ENCODE results near the gene VWF. TPM values are rescaled to one million over a fixed set of nuclear protein-coding genes. Genes with fewer than 3 reads are reported as not detected.

The VWF gene
- total and polyA plus RNA-seq, 2 of the 13 experiments (the other 11 are each of a cell fraction or from before 2014, with no cell fraction given) = 0.20 to 0.25 TPM

DNA sequence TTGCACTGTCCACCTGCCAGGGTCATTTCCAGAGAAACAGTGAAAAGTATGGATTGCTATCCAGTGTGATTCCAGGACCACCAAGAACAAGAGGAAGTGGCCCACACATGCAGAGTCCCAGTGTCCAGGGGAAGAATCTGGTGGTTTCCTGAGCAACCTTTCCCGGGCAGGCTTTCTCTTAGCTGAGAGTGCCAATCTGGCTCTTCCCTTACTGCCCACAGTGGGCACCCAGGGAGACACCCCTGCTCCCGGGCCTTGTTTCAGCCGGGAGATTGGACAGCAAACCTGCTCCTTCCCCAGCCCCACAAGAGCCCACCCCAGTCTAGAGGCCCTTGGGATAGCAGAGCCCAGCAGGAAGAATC lies 62.1 kb downstream of the VWF start:
- peak overlapping the region; percentile 66 for H3K4me2 ChIP-seq (ENCODE audit: low read depth, low read length)
- no peak for TF ChIP-seq ZNF10 (CRISPR knock-in tag; IDR thresholded peaks at IDR 0.05; ENCODE audit: borderline replicate concordance, low read depth)
- TF ChIP-seq, protein P1, sequence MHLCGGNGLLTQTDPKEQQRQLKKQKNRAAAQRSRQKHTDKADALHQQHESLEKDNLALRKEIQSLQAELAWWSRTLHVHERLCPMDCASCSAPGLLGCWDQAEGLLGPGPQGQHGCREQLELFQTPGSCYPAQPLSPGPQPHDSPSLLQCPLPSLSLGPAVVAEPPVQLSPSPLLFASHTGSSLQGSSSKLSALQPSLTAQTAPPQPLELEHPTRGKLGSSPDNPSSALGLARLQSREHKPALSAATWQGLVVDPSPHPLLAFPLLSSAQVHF (CRISPR knock-in tag; IDR thresholded peaks at IDR 0.05) = no peak
- intact Hi-C loops (cut with micrococcal nuclease; ENCODE audit: unreplicated experiment) = loop anchor here (5.0 kb wide), 1 partner anchor 120 kb away; no protein-coding TSS in a partner anchor
- 71% methylated on average over 1 of the region's 3 CpGs for WGBS (ENCODE audit: low lambda C conversion rate)
- ATAC-seq (no peak), DNase-seq (ENCODE audit: low spot score) (no peak), FAIRE-seq (no peak)
- peaks cover 0 to 15% of the 10 kb centered on the region in 2 experiments; a peak in 2 of 5 replicates for H3K27me3 ChIP-seq (ENCODE audit: control insufficient read depth in 1 of 2, insufficient read depth in 2 of 2, low read length in 2 of 2)
- H3K4me1 ChIP-seq (ENCODE audit: insufficient read depth, low read length) = peaks cover 60% of the 10 kb centered on the region
- H3K9me3 ChIP-seq (ENCODE audit: low read length) = no peaks in the 10 kb centered on the region
- ChIA-PET CTCF (ENCODE audit: low intra/inter-chr PET ratio, low total read pairs) (interaction anchor here (1.2 to 1.8 kb wide), 3 partner anchors 22 to 223 kb away, joined by 3 to 11 read pairs (median 3); no protein-coding TSS in a partner anchor), POLR2A (interaction anchor here (0.8 kb wide), 1 partner anchor 8 kb away, joined by 3 read pairs; no protein-coding TSS in a partner anchor)
- in situ Hi-C loops (cut with HindIII; ENCODE audit: extremely low pct_ligation_motif_present, low pct_unique_long_range_greater_than_20kb) = loop anchor here (5.0 to 25.0 kb wide), 3 partner anchors 120 to 400 kb away; partner anchors contain the start of genes TAPBPL and VAMP1
- H4K20me1 ChIP-seq (ENCODE audit: insufficient read depth, low read length) = no peaks in the 10 kb centered on the region
- H3K36me3 ChIP-seq (replicated peaks in 1 of 2; ENCODE audit: control insufficient read depth in 1 of 2, insufficient read depth in 2 of 2, low read length in 2 of 2) = no peaks in the 10 kb centered on the region
- BruUV-seq (replicated peaks) = no TSS peak
- peak overlapping the region in 1 of 3 experiments; percentile 42; a peak in 1 of 6 replicates for H3K4me3 ChIP-seq (replicated peaks in 1 of 3; ENCODE audit: insufficient read depth in 1 of 3, low read depth in 2 of 3, low read length in 3 of 3)
- H3K79me2 ChIP-seq (ENCODE audit: insufficient read depth, low read length) = no peaks in the 10 kb centered on the region
- no peak overlapping the region for H2AFZ ChIP-seq (ENCODE audit: low read length)
- peak overlapping the region; percentile 53; the same call in 1 of the 2 replicates for H3K9ac ChIP-seq (ENCODE audit: insufficient read depth, low read depth, low read length)
- no peak overlapping the region for H3K27ac ChIP-seq (ENCODE audit: extremely low read length, insufficient read depth, low read length)

DNA sequence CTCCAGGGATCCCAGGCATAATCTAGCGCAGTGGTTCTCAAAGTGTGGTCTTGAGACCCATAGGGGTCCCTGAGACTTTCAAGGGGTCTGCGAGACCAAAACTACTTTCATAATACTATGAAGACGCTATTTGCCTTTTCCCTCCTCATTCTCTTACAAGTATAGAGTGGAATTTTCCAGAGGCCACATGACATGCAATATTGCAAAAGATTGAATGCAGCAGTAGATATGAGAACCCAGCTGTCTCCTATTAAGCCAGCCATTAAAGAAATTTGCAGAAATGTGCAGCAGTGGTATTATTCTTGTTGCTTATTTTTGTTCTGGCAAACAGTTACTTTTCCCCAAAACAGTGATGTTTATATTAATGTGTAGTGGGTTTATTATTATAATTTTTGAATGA lies 62.8 kb downstream of the VWF start:
- ChIA-PET POLR2A (interaction anchor here (0.8 kb wide), 1 partner anchor 9 kb away, joined by 3 read pairs; no protein-coding TSS in a partner anchor), CTCF (ENCODE audit: low intra/inter-chr PET ratio, low total read pairs) (interaction anchor here (1.2 kb wide), 1 partner anchor 217 kb away, joined by 3 read pairs; no protein-coding TSS in a partner anchor)
- peaks cover 0 to 14% of the 10 kb centered on the region in 2 experiments; a peak in 2 of 5 replicates for H3K27me3 ChIP-seq (ENCODE audit: control insufficient read depth in 1 of 2, insufficient read depth in 2 of 2, low read length in 2 of 2)
- no peaks in the 10 kb centered on the region for H4K20me1 ChIP-seq (ENCODE audit: insufficient read depth, low read length)
- no peaks in the 10 kb centered on the region for H3K79me2 ChIP-seq (ENCODE audit: insufficient read depth, low read length)
- no peaks in the 10 kb centered on the region for H3K9me3 ChIP-seq (ENCODE audit: low read length)
- no peak for FAIRE-seq
- no peak for ATAC-seq
- intact Hi-C loops (cut with micrococcal nuclease; ENCODE audit: unreplicated experiment) (loop anchor here (5.0 kb wide), 1 partner anchor 121 kb away; no protein-coding TSS in a partner anchor), in situ Hi-C loops (cut with HindIII; ENCODE audit: extremely low pct_ligation_motif_present, low pct_unique_long_range_greater_than_20kb) (loop anchor here (5.0 to 25.0 kb wide), 3 partner anchors 121 to 401 kb away; partner anchors contain the start of genes TAPBPL and VAMP1)
- DNase-seq (ENCODE audit: low spot score) = no peak
- H2AFZ ChIP-seq (ENCODE audit: low read length) = no peak overlapping the region
- H3K27ac ChIP-seq (ENCODE audit: extremely low read length, insufficient read depth, low read length) = no peak overlapping the region
- no peaks in the 10 kb centered on the region for H3K36me3 ChIP-seq (replicated peaks in 1 of 2; ENCODE audit: control insufficient read depth in 1 of 2, insufficient read depth in 2 of 2, low read length in 2 of 2)
- H3K4me1 ChIP-seq (ENCODE audit: insufficient read depth, low read length) = peaks cover 65% of the 10 kb centered on the region
- no peak overlapping the region for H3K4me2 ChIP-seq (ENCODE audit: low read depth, low read length)
- H3K4me3 ChIP-seq (replicated peaks in 1 of 3; ENCODE audit: insufficient read depth in 1 of 3, low read depth in 2 of 3, low read length in 3 of 3) = no peak overlapping the region
- 82% methylated on average over 3 of the region's 3 CpGs for whole genome bisulfite sequencing (ENCODE audit: low lambda C conversion rate)
- H3K9ac ChIP-seq (ENCODE audit: insufficient read depth, low read depth, low read length) = no peak overlapping the region
- BruUV-seq (replicated peaks) = no TSS peak
- TF ChIP-seq ZNF709 (CRISPR knock-in tag; IDR thresholded peaks at IDR 0.05) (no peak), ZNF331 (CRISPR knock-in tag; IDR thresholded peaks at IDR 0.05) (no peak), ZSCAN29 (CRISPR knock-in tag; conservative IDR thresholded peaks at IDR 0.05) (no peak), ZSCAN12 (CRISPR knock-in tag; IDR thresholded peaks at IDR 0.05) (no peak), BRD4 (CRISPR knock-in tag; IDR thresholded peaks at IDR 0.05) (no peak), ZIK1 (CRISPR knock-in tag; IDR thresholded peaks at IDR 0.05; ENCODE audit: borderline replicate concordance, low read depth) (no peak), FOSL1 (CRISPR knock-in tag; IDR thresholded peaks at IDR 0.05; ENCODE audit: borderline replicate concordance) (no peak), ZNF207 (IDR thresholded peaks at IDR 0.05; ENCODE audit: borderline replicate concordance) (no peak), GTF2F1 (IDR thresholded peaks at IDR 0.05; ENCODE audit: low read length) (no peak), ZNF782 (CRISPR knock-in tag; IDR thresholded peaks at IDR 0.05; ENCODE audit: borderline replicate concordance) (no peak), MEIS1 (CRISPR knock-in tag; IDR thresholded peaks at IDR 0.05; ENCODE audit: borderline replicate concordance) (no peak)

Measured in HepG2 (cell line).